Measurements from ENCODE around the gene ABCC1. TPM values are rescaled to one million over a fixed set of nuclear protein-coding genes. Genes with fewer than 3 reads are reported as not detected.

ABCC1 gene
- total RNA-seq, 4 donors from 2014 or later = 17.3 to 105 (median 28.3) TPM

DNA sequence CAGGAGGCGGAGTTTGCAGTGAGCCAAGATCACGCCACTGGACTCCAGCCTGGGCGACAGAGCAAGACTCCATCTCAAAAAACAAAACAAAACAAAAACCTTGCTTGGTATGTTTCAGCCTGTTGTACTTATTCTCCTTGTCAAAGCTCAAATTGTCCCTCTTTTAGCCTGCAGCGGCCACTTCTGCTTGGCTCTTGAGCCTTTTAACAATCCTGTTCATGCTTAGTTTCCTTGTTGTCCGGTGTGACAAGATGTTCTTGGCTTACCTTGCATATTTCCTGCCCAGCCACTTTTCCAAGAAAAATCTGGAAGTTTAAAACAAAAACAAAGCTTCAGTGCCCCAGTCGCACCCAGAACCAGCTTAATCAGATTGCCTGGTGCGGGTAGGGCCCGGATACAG, 81.0 kb downstream of the ABCC1 start:
- Histone ChIP-seq H3K27ac (peak overlapping the region in 1 of 4 donors; percentile 6), H3K27me3 (no peaks in the 10 kb centered on the region), H3K4me3 (no peak overlapping the region), H3K4me1 (peaks cover 0 to 13% (median 5%) of the 10 kb centered on the region in 4 donors), H3K9me3 (no peaks in the 10 kb centered on the region), H3K36me3 (peaks cover 0 to 2% (median 0%) of the 10 kb centered on the region in 3 donors)
- DNase-seq = no peak
- TF ChIP-seq, protein P1, sequence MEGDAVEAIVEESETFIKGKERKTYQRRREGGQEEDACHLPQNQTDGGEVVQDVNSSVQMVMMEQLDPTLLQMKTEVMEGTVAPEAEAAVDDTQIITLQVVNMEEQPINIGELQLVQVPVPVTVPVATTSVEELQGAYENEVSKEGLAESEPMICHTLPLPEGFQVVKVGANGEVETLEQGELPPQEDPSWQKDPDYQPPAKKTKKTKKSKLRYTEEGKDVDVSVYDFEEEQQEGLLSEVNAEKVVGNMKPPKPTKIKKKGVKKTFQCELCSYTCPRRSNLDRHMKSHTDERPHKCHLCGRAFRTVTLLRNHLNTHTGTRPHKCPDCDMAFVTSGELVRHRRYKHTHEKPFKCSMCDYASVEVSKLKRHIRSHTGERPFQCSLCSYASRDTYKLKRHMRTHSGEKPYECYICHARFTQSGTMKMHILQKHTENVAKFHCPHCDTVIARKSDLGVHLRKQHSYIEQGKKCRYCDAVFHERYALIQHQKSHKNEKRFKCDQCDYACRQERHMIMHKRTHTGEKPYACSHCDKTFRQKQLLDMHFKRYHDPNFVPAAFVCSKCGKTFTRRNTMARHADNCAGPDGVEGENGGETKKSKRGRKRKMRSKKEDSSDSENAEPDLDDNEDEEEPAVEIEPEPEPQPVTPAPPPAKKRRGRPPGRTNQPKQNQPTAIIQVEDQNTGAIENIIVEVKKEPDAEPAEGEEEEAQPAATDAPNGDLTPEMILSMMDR (IDR thresholded peaks at IDR 0.05) = no peak
- no peak for TF ChIP-seq POLR2A (IDR thresholded peaks at IDR 0.05)

DNA sequence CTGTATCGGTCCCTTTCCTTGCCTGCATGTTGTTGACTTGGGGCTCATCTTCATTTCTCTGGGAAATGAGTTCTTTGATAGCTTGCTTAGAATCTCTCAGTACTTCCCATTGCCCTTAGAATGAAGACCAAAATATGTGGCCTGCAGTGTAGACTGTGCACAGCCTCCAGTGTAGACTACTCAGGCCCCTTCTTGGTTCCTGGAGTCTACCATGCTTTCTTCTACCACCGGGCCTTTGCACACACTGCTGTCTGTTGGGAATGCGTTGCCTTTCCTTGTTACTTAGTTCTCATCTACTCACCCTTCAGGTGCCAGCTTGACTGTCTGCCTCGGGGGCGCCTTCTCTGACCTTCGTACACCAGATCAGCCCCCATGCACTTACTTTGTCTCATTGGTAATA, 82.0 kb downstream of the ABCC1 start:
- no peaks in the 10 kb centered on the region for H3K27me3 ChIP-seq
- DNase-seq = no peak
- no peak overlapping the region for H3K4me3 ChIP-seq
- no peaks in the 10 kb centered on the region for H3K9me3 ChIP-seq
- no peak overlapping the region for H3K27ac ChIP-seq
- H3K4me1 ChIP-seq = peaks cover 0 to 13% (median 5%) of the 10 kb centered on the region in 4 donors
- no peak for TF ChIP-seq POLR2A (IDR thresholded peaks at IDR 0.05)
- TF ChIP-seq, protein P1 (IDR thresholded peaks at IDR 0.05) = no peak
- peaks cover 0 to 11% (median 0%) of the 10 kb centered on the region in 3 donors for H3K36me3 ChIP-seq

DNA sequence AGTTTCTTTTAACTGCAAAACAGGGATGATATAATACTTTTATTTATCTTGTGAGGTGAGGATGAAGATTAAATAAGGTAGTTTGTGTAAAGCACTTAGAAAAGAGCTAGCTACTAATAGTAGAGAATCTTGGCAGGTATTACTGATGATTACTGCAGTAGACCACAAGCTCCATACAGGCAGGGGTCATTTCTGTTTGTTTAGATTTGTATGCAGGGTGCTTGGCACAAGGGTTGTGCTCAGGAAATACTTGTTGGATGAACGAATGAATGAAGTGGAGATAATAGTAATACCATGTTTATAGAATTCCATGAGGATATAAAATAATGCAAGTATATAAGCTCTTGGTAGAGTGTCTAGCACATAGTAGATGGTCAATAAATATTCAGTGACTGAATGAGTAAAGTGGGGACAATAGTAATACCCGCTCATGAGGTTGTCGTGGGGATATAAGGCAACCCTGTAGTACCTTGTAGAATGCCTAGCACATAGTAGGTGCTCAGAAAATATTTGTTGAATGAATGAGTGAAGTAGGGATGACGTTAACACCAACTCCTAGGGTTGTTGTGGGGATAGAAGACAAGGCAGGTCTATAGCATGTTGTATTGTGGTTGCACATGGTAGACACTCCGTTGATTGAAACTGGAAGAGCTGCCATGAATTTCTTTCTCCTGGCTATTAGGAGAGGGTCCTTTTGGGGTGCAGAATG, 83.0 kb downstream of the ABCC1 start:
- H3K9me3 ChIP-seq = no peaks in the 10 kb centered on the region
- no peak for TF ChIP-seq POLR2A (IDR thresholded peaks at IDR 0.05)
- peaks cover 0 to 21% (median 0%) of the 10 kb centered on the region in 3 donors for H3K36me3 ChIP-seq

DNA sequence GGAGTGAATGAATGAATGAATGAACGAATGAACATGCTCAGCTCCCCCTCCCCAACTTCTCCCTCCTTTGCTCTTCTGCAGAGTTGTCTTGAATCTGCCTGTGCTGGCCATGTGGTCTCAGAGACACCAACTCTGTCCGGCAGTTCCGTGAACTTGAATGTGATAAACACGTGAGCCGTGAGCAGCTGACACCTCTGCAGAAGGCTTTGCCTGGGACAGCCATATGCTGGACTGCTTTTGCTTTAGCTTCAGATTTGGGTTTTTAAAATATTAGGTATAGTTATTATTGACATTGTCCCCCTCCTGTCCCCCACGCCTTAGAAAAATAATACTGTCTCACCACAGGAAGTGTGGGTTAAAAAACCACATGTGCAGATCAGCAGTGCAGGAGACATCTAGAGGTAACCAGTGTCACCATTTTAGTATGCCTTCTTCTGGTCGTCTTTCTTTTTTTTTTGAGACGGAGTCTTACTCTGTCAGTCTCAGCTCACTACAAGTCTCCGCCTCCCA, 83.8 kb downstream of the ABCC1 start:
- Histone ChIP-seq H3K9me3 (no peaks in the 10 kb centered on the region), H3K4me1 (peaks cover 0 to 5% (median 5%) of the 10 kb centered on the region in 4 donors), H3K27me3 (no peaks in the 10 kb centered on the region), H3K27ac (peak overlapping the region in 2 of 4 donors; percentile 10 to 59), H3K36me3 (peaks cover 0 to 29% (median 0%) of the 10 kb centered on the region in 3 donors), H3K4me3 (no peak overlapping the region)
- DNase-seq = peak in 2 of 3 donors; percentile 27 to 61
- TF ChIP-seq POLR2A (IDR thresholded peaks at IDR 0.05) = no peak
- TF ChIP-seq, protein P1 (IDR thresholded peaks at IDR 0.05) = peak in 1 of 6 experiments; percentile 6

More for the DNA sequence above, 83.0 kb downstream of the ABCC1 start:
- DNase-seq = no peak
- Histone ChIP-seq H3K27ac (peak overlapping the region in 2 of 4 donors; percentile 10 to 59), H3K27me3 (no peaks in the 10 kb centered on the region), H3K4me1 (peaks cover 0 to 13% (median 5%) of the 10 kb centered on the region in 4 donors), H3K4me3 (no peak overlapping the region)

DNA sequence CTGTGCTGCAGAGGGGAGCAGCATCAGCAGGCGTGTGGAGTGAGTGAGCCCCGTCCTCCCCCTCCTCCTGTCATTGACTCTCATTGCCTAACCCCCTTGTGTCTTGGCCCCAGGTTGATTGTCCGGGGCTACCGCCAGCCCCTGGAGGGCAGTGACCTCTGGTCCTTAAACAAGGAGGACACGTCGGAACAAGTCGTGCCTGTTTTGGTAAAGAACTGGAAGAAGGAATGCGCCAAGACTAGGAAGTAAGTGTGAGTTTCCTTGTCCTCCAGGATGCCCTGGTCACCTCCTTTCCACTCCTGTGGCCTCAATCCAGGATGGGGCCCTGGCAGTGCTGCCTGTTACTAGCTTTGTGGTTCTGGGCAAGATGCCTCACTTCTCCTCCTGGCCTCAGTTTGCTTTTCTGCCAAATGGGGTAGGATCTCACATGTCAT, 87.0 kb downstream of the ABCC1 start:
- H3K9me3 ChIP-seq = no peaks in the 10 kb centered on the region
- TF ChIP-seq, protein P1 (IDR thresholded peaks at IDR 0.05) = no peak
- no peak for TF ChIP-seq POLR2A (IDR thresholded peaks at IDR 0.05)
- H3K27me3 ChIP-seq = no peaks in the 10 kb centered on the region
- no peak overlapping the region for H3K27ac ChIP-seq
- H3K36me3 ChIP-seq = peaks cover 0 to 35% (median 0%) of the 10 kb centered on the region in 3 donors
- H3K4me3 ChIP-seq = no peak overlapping the region
- H3K4me1 ChIP-seq = peaks cover 0 to 5% (median 2%) of the 10 kb centered on the region in 4 donors
- no peak for DNase-seq

DNA sequence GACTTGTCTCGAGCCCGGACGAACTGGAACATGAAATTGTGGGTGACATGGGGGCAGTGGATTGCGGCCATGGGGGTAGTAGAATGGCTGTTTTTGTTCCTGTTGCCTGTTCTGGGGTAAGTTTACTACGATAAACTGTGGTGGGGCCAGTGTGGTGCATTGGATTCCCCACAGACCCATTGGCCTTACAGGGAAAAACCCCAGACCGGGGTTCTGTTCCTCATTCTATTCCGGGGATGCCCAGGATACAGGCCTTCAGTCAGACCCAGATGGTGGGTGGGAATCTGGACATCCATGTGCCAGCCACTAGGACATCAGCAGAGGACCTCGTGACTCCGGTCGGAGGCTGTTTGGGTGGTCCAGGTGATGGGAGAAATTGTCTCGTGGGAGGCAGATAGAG, 88.1 kb downstream of the ABCC1 start:
- peaks cover 0 to 35% (median 0%) of the 10 kb centered on the region in 3 donors for H3K36me3 ChIP-seq

More for the DNA sequence above, 88.1 kb downstream of the ABCC1 start:
- no peak for DNase-seq
- peaks cover 0 to 5% (median 2%) of the 10 kb centered on the region in 4 donors for H3K4me1 ChIP-seq
- TF ChIP-seq, protein P1 (IDR thresholded peaks at IDR 0.05) = no peak
- TF ChIP-seq POLR2A (IDR thresholded peaks at IDR 0.05) = no peak
- no peak overlapping the region for H3K4me3 ChIP-seq
- H3K27ac ChIP-seq = no peak overlapping the region
- H3K9me3 ChIP-seq = no peaks in the 10 kb centered on the region
- no peaks in the 10 kb centered on the region for H3K27me3 ChIP-seq

Data from Peyer's patch (tissue), 4 donors.